GM19372 (cell line): ENCODE data around the gene FKBP5.
"Not testable (repeated sequence)": the region's sequence is repeated elsewhere in the genome, so short reads cannot be mapped to it uniquely, and the experiment has no call there.

ENCODE experiments used
- ATAC-seq: cut with Tn5 transposase; IDR thresholded peaks from one replicate; pipeline ENCODE4 v1.9.1; 2021; ENCODE audit warnings: mild to moderate bottlenecking, low read depth, moderate library complexity; ENCODE audit not compliant: unreplicated experiment

FKBP5 gene

GRCh38 chr6:35691027-35691824, 2.5 kb upstream of the FKBP5 start:
- ATAC-seq: no peak

GRCh38 chr6:35690484-35690883, 1.8 kb upstream of the FKBP5 start:
- no peak for ATAC-seq

- not testable (repeated sequence) for ATAC-seq
These were observed 1.3 kb upstream of the FKBP5 start for GRCh38 chr6:35690006-35690405.

- ATAC-seq: peak; percentile 40
These were observed 784 bp downstream of the FKBP5 start for GRCh38 chr6:35687658-35688604.

- no peak for ATAC-seq
These were observed 1.7 kb downstream of the FKBP5 start for GRCh38 chr6:35686873-35687555.

GRCh38 chr6:35686436-35686835, 2.3 kb downstream of the FKBP5 start:
- ATAC-seq: no peak

GRCh38 chr6:35683267-35683666, 5.4 kb downstream of the FKBP5 start:
- ATAC-seq: no peak

GRCh38 chr6:35681298-35681697, 7.4 kb downstream of the FKBP5 start:
- ATAC-seq: no peak

- no peak for ATAC-seq
These were observed 9.3 kb downstream of the FKBP5 start for GRCh38 chr6:35679399-35679798.

- no peak for ATAC-seq
These were observed 9.9 kb downstream of the FKBP5 start for GRCh38 chr6:35678814-35679213.

- ATAC-seq: no peak
These were observed 10.6 kb downstream of the FKBP5 start for GRCh38 chr6:35678021-35678654.

GRCh38 chr6:35677456-35677855, 11.3 kb downstream of the FKBP5 start:
- ATAC-seq: no peak

GRCh38 chr6:35675871-35676459, 12.8 kb downstream of the FKBP5 start:
- ATAC-seq: no peak

GRCh38 chr6:35674594-35674993, 14.1 kb downstream of the FKBP5 start:
- ATAC-seq: no peak

- no peak for ATAC-seq
These were observed 15.0 kb downstream of the FKBP5 start for GRCh38 chr6:35673755-35674154.

- ATAC-seq: not testable (repeated sequence)
These were observed 15.4 kb downstream of the FKBP5 start for GRCh38 chr6:35673284-35673666.

- not testable (repeated sequence) for ATAC-seq
These were observed 18.3 kb downstream of the FKBP5 start for GRCh38 chr6:35670453-35670852.

- no peak for ATAC-seq
These were observed 19.2 kb downstream of the FKBP5 start for GRCh38 chr6:35669451-35670045.

GRCh38 chr6:35668744-35669450, 19.8 kb downstream of the FKBP5 start:
- ATAC-seq: no peak
